GM12864 (cell line): Measurements from ENCODE around the gene EHMT1.

ENCODE experiments used
- DNase-seq: peaks from one replicate; pipeline ENCODE4 v3.0.0-alpha.2; 2011; ENCODE audit warnings: low read depth
- H3K4me3 ChIP-seq: 2 replicates; pipeline ENCODE4 v1.5.1; 2011; ENCODE audit warnings: mild to moderate bottlenecking, low read depth, low read length, control low read depth
- CTCF ChIP-seq: IDR thresholded peaks from 2 replicates; pipeline ENCODE4 v1.5.1; 2011; ENCODE audit warnings: low read depth, mild to moderate bottlenecking, moderate library complexity, low read length, control low read depth, inconsistent platforms; ENCODE audit errors: missing control alignments

The EHMT1 gene

GRCh38 chr9:137853392-137853995, 234.7 kb downstream of the EHMT1 start:
- no peak for DNase-seq
- TF ChIP-seq CTCF: no peak

GRCh38 chr9:137860361-137860760, 241.6 kb downstream of the EHMT1 start:
- no peak for TF ChIP-seq CTCF
- no peak for DNase-seq
- H3K4me3 ChIP-seq: no peak overlapping the region

More at GRCh38 chr9:137853392-137853995, 234.7 kb downstream of the EHMT1 start:
- H3K4me3 ChIP-seq: no peak overlapping the region

GRCh38 chr9:137865581-137866145, 246.9 kb downstream of the EHMT1 start:
- DNase-seq: no peak
- H3K4me3 ChIP-seq: no peak overlapping the region
- TF ChIP-seq CTCF: no peak

- no peak for TF ChIP-seq CTCF
- no peak for DNase-seq
- H3K4me3 ChIP-seq: no peak overlapping the region
These were observed 247.7 kb downstream of the EHMT1 start for GRCh38 chr9:137866226-137867141.

GRCh38 chr9:137870432-137870831, 251.6 kb downstream of the EHMT1 start:
- no peak for DNase-seq
- TF ChIP-seq CTCF: no peak
- no peak overlapping the region for H3K4me3 ChIP-seq

GRCh38 chr9:137872296-137872695, 253.5 kb downstream of the EHMT1 start:
- no peak overlapping the region for H3K4me3 ChIP-seq
- TF ChIP-seq CTCF: no peak
- DNase-seq: no peak
